ENCODE data around the gene GPR33.
"Not testable (repeated sequence)": the region's sequence is repeated elsewhere in the genome, so short reads cannot be mapped to it uniquely, and the experiment has no call there.

GPR33 gene

DNA sequence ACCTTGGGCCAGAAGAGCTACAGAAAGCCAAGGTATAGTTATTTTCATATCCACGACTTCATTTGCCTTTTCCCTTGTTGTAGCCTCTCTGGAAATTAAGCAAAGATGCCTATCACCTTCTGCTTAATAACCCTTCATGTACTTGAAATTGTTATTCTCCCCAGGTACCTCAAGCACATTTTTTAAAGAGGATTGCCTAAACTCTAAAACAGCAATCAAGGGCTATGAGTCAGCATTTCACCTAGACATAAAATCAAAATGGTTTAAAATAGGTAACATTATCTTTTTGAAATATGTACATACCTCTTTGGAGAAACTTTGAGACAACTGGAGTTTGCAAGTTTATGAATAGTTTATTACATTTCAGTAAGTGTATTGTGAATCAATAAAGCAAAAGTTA lies 42.1 kb downstream of the GPR33 start:
- H3K27ac Mint-ChIP-seq: no peak overlapping the region

DNA sequence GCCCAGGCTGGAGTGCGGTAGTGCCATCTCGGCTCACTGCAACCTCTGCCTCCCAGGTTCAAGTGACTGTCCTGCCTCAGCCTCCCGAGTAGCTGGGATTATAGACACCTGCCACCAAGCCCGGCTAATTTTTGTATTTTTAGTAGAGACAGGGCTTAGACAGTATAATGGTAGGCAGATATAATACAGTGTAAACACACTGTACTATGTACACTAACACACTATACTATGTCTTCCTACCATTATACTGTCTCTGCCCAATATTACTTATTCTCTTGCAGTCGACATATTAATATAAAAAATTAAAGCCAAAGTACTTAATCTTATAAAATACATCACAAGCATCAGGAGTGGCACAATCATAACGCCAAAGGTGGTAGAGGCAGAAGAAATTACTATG lies 45.6 kb downstream of the GPR33 start:
- no peak overlapping the region for H3K27ac Mint-ChIP-seq
- peaks cover 4% of the 10 kb centered on the region for H3K4me1 Mint-ChIP-seq (ENCODE audit: low read depth)
- peaks cover 5% of the 10 kb centered on the region for H3K36me3 Mint-ChIP-seq (ENCODE audit: low read depth)
- no peaks in the 10 kb centered on the region for H3K9me3 Mint-ChIP-seq
- H3K4me3 Mint-ChIP-seq: no peak overlapping the region
- intact Hi-C loops (cut with micrococcal nuclease): no loop called here
- no peaks in the 10 kb centered on the region for H3K27me3 Mint-ChIP-seq

More for the DNA sequence above, 42.1 kb downstream of the GPR33 start:
- Mint-ChIP-seq H3K4me3 (no peak overlapping the region), H3K9me3 (no peaks in the 10 kb centered on the region), H3K27me3 (no peaks in the 10 kb centered on the region), H3K4me1 (ENCODE audit: low read depth) (peaks cover 4% of the 10 kb centered on the region), H3K36me3 (ENCODE audit: low read depth) (peaks cover 10% of the 10 kb centered on the region)
- intact Hi-C loops (cut with micrococcal nuclease): no loop called here

GRCh38 chr14:31441273-31442111 lies 46.3 kb downstream of the GPR33 start:
- no peak overlapping the region for H3K27ac Mint-ChIP-seq
- no peaks in the 10 kb centered on the region for H3K27me3 Mint-ChIP-seq
- intact Hi-C loops (cut with micrococcal nuclease): no loop called here
- H3K9me3 Mint-ChIP-seq: no peaks in the 10 kb centered on the region
- H3K36me3 Mint-ChIP-seq (ENCODE audit: low read depth): peaks cover 6% of the 10 kb centered on the region
- H3K4me3 Mint-ChIP-seq: no peak overlapping the region
- peaks cover 2% of the 10 kb centered on the region for H3K4me1 Mint-ChIP-seq (ENCODE audit: low read depth)

GRCh38 chr14:31440280-31440679 lies 47.6 kb downstream of the GPR33 start:
- no peaks in the 10 kb centered on the region for H3K27me3 Mint-ChIP-seq
- no peak overlapping the region for H3K27ac Mint-ChIP-seq
- H3K4me3 Mint-ChIP-seq: no peak overlapping the region
- H3K4me1 Mint-ChIP-seq (ENCODE audit: low read depth): peaks cover 10% of the 10 kb centered on the region
- H3K9me3 Mint-ChIP-seq: no peaks in the 10 kb centered on the region
- intact Hi-C loops (cut with micrococcal nuclease): no loop called here
- peaks cover 6% of the 10 kb centered on the region for H3K36me3 Mint-ChIP-seq (ENCODE audit: low read depth)

DNA sequence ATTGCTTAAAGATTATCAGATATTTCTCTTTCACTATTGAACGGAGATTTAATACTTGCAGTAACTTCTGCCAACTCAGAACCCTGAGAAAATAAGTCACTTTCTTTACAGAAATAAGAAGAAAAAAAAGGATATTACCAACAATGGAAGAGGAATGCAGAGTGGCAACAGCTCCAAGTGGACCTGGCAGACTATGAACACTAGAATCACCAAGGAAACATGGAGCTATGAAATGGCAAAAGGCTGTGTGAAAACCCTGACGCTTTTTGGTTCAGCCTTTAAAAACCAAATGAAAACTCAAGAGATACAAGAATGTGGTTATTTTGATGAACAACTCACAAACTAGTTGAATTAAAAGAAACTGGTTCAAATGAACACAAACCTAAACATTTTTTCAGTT lies 48.3 kb downstream of the GPR33 start:
- H3K4me1 Mint-ChIP-seq (ENCODE audit: low read depth): peaks cover 10% of the 10 kb centered on the region
- no peak overlapping the region for H3K4me3 Mint-ChIP-seq
- peaks cover 6% of the 10 kb centered on the region for H3K36me3 Mint-ChIP-seq (ENCODE audit: low read depth)
- no peaks in the 10 kb centered on the region for H3K27me3 Mint-ChIP-seq
- no peak overlapping the region for H3K27ac Mint-ChIP-seq
- no peaks in the 10 kb centered on the region for H3K9me3 Mint-ChIP-seq
- intact Hi-C loops (cut with micrococcal nuclease): no loop called here

- H3K4me1 Mint-ChIP-seq (ENCODE audit: low read depth); H3K27ac Mint-ChIP-seq; H3K9me3 Mint-ChIP-seq; intact Hi-C loops (cut with micrococcal nuclease); H3K27me3 Mint-ChIP-seq; H3K4me3 Mint-ChIP-seq; H3K36me3 Mint-ChIP-seq (ENCODE audit: low read depth): not testable (repeated sequence)
Observed at GRCh38 chr14:31437045-31437691, 50.7 kb downstream of the GPR33 start.

DNA sequence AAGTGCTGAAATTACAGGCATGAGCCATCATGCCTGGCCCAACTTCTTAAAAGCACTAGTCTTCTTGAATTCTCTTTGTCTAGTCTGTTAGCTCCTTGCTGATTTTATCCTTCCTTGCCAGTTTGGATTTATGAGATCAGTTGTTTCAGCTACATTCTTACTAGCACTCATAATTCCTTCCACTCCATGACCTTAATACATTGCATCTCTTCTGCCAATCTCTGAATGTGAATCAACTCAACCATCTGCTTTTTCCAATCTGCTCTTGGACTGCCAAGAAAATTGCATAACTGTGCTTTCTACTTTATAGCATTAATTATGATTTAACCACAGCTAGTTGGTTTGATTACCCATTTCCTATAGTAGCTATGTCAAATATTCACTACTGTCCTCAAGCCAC lies 52.6 kb downstream of the GPR33 start:
- Mint-ChIP-seq H3K36me3 (ENCODE audit: low read depth) (peaks cover 6% of the 10 kb centered on the region), H3K9me3 (peaks cover 9% of the 10 kb centered on the region), H3K27ac (no peak overlapping the region), H3K4me1 (ENCODE audit: low read depth) (peaks cover 10% of the 10 kb centered on the region), H3K4me3 (no peak overlapping the region), H3K27me3 (no peaks in the 10 kb centered on the region)
- intact Hi-C loops (cut with micrococcal nuclease): no loop called here
